Breast epithelium (tissue), 3 donors: Measurements from ENCODE around the gene ABCC4.

Experiments
- POLR2A ChIP-seq: fragments of 450-650 bp; IDR thresholded peaks from one replicate; pipeline ENCODE4 v1.6.1; 2016; ENCODE audit warnings: antibody characterized with exemption, mild to moderate bottlenecking, moderate library complexity
- TF ChIP-seq, protein P1 (sequence below), 3 donors: fragments of 450-650 bp; IDR thresholded peaks; one replicate each; pipeline ENCODE4 v1.5.1; 2016 to 2017; ENCODE audit warnings: antibody characterized with exemption in 3 of 3, mild to moderate bottlenecking in 3 of 3, moderate library complexity in 3 of 3

DNA sequence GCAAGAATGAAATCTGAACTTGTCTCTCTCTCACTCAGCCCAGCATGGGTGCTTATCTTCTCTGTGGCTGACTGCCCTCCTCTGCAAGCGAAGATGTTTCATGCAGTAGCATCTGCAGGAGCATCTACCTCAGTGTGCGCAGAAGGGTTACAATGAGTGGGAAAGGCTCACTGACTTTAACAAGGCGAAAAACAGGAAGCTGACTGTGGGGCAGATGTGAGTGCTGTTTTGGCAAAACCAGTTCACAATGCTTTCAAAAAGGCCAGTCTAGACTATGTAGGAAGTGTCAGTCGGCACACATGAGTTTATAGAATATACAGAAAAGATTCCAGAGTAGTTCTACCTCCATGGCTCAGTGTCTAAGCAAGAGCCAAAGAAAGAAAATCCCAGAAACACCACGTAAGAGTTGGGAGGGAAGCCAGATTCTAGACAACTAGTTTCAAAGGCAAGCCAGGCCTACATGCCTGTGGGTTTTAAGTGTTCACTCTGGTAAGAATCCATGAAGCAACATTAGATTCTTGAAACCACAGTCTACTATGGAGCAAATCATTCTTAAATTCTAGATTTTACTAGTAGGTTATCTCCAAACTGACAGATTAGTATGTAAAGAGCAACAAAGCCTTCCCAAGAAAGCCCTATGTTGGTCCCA is 124.5 kb downstream of the ABCC4 start:
- TF ChIP-seq POLR2A: no peak
- TF ChIP-seq, protein P1, sequence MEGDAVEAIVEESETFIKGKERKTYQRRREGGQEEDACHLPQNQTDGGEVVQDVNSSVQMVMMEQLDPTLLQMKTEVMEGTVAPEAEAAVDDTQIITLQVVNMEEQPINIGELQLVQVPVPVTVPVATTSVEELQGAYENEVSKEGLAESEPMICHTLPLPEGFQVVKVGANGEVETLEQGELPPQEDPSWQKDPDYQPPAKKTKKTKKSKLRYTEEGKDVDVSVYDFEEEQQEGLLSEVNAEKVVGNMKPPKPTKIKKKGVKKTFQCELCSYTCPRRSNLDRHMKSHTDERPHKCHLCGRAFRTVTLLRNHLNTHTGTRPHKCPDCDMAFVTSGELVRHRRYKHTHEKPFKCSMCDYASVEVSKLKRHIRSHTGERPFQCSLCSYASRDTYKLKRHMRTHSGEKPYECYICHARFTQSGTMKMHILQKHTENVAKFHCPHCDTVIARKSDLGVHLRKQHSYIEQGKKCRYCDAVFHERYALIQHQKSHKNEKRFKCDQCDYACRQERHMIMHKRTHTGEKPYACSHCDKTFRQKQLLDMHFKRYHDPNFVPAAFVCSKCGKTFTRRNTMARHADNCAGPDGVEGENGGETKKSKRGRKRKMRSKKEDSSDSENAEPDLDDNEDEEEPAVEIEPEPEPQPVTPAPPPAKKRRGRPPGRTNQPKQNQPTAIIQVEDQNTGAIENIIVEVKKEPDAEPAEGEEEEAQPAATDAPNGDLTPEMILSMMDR (IDR thresholded peaks at IDR 0.05): no peak
